NCI-H1092 (cell line): ENCODE data around the gene ZNF76.

Source experiments
- DNase-seq: peaks from one replicate; lab custom pipeline; 2025; lab: John Stamatoyannopoulos, UW

The ZNF76 gene

GRCh38 chr6:35259194-35259947 lies at the start of gene ZNF76:
ZNF76 (plus strand) TSS chr6:35259735; CDS start chr6:35281152, 21,417 bp downstream.
- peak; percentile 90 for DNase-seq

- no peak for DNase-seq
These were observed 46.2 kb upstream of the ZNF76 start for GRCh38 chr6:35213298-35213791.

- no peak for DNase-seq
These were observed 45.4 kb upstream of the ZNF76 start, which contains the start of gene SCUBE3 for GRCh38 chr6:35213824-35214756. SCUBE3 (plus strand) TSS chr6:35213956; CDS start chr6:35214419, 463 bp downstream.

- DNase-seq, result no peak
These were observed 44.5 kb upstream of the ZNF76 start for GRCh38 chr6:35214869-35215664.

GRCh38 chr6:35215665-35216411 lies 43.7 kb upstream of the ZNF76 start:
- no peak for DNase-seq

GRCh38 chr6:35216412-35216732 lies 43.2 kb upstream of the ZNF76 start:
- no peak for DNase-seq

- no peak for DNase-seq
These were observed 42.4 kb upstream of the ZNF76 start for GRCh38 chr6:35216851-35217811.

GRCh38 chr6:35218021-35218420 lies 41.5 kb upstream of the ZNF76 start:
- DNase-seq, result no peak

- no peak for DNase-seq
These were observed 41.1 kb upstream of the ZNF76 start for GRCh38 chr6:35218456-35218855.

GRCh38 chr6:35219683-35220326 lies 39.7 kb upstream of the ZNF76 start:
- DNase-seq, result no peak

- DNase-seq, result no peak
These were observed 38.8 kb upstream of the ZNF76 start for GRCh38 chr6:35220711-35221110.

- DNase-seq, result no peak
These were observed 36.1 kb upstream of the ZNF76 start for GRCh38 chr6:35223396-35223795.

- DNase-seq, result no peak
These were observed 34.8 kb upstream of the ZNF76 start for GRCh38 chr6:35224720-35225119.

- no peak for DNase-seq
These were observed 31.1 kb upstream of the ZNF76 start for GRCh38 chr6:35228481-35228880.

GRCh38 chr6:35229304-35229703 lies 30.2 kb upstream of the ZNF76 start:
- no peak for DNase-seq

- no peak for DNase-seq
These were observed 29.0 kb upstream of the ZNF76 start for GRCh38 chr6:35230498-35230897.

- DNase-seq, result no peak
These were observed 28.6 kb upstream of the ZNF76 start for GRCh38 chr6:35230950-35231349.

GRCh38 chr6:35231563-35231962 lies 28.0 kb upstream of the ZNF76 start:
- no peak for DNase-seq

GRCh38 chr6:35234901-35235300 lies 24.6 kb upstream of the ZNF76 start:
- DNase-seq, result no peak

GRCh38 chr6:35236223-35236622 lies 23.3 kb upstream of the ZNF76 start:
- no peak for DNase-seq
